G401.6 (cell line): ENCODE measurements around the gene HAT1.

ENCODE experiments used
- FAIRE-seq: peaks from 2 replicates; lab custom pipeline; 2012; peaks lifted over from hg19 to GRCh38; lab: Jason Lieb, UNC

Gene HAT1

GRCh38 chr2:171919453-171919852 is 2.8 kb upstream of the HAT1 start:
- FAIRE-seq = no peak

DNA sequence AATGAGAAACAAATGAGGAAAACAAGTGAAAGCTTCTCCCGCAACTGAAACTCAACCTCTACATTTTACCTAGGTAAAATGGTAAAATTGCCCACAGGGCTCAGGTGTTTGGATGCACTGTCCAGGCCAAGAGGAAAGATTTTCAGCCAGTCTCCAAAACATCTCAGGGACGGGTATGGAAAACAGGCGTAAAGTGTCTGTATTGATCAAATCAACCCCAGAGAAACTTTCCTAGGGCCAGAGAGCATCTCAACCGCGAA is 361 bp upstream of the HAT1 start:
- no peak for FAIRE-seq

DNA sequence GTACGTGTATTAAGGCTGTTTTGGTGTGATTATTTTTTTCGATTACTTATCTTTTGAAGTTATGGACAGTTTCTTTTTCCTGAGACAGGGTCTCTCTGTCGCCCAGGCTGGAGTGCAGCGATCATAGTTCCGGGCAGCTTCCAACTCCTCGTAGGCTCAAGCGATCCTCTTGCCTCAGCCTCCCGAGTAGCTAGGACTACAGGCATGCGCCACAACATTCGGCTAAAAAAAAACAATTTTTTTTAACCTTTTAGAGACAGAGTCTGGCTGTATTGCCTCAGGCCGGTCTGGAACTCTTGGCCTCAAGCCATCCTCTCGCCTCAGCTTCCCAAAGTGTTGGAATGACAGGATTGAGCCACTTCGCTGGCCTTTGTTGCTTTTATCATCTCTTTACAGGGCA is 945 bp downstream of the HAT1 start:
- no peak for FAIRE-seq

DNA sequence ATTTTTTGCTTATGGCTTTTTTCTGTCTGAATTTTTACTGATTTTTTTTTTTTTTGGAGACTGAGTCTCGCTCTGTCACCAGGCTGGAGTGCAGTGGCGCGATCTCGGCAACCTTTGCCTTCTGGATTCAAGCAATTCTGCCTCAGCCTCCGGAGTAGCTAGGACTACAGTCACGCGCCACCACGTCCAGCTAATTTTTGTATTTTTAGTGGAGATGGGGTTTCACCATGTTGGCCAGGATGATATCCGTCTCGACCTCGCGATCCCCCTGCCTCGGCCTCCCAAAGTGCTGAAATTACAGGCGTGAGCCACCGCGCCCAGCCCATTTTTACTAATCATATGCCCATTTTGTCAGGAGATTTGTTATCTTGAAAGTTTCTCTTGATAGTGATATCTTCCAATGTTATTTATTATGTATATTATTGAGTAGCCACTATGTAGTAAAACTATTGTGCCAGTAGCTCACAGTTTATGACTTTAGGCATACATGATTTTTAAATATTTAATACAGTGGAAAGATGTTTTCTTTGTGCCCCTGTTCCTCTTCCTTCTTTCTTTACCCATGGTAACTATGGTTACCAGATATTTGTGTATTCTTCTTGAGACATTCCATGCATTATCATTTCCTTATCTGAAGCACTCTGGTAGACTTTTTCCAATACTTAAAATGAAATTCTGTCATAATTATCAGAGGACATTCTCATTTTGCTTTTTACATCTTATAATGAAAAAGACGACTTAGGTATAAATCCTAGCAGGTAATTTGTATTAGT is 2.1 kb downstream of the HAT1 start:
- FAIRE-seq = no peak

DNA sequence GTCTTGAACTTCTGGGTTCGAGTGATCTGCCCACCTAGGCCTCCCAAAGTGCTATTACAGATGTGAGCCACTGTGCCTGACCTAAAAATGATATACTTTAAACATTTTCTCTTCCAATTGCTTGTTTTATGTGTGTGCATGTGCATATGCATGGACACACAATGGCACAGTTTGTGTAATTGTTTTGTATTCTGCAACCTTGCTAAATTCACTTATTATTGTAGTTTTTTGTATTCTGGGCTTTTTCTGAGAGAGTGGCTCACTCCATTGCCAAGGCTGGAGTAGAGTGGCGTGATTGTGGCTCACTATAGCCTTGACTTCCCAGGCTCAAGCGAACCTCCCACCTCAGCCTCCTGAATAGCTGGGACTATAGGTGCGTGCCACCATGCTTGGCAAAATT is 8.1 kb downstream of the HAT1 start:
- no peak for FAIRE-seq

- no peak for FAIRE-seq
These were observed 16.9 kb downstream of the HAT1 start for GRCh38 chr2:171939058-171939742.

GRCh38 chr2:171939743-171940071 is 17.4 kb downstream of the HAT1 start:
- FAIRE-seq = no peak

GRCh38 chr2:171941316-171941699 is 19.0 kb downstream of the HAT1 start:
- FAIRE-seq = no peak

GRCh38 chr2:171943869-171944268 is 21.6 kb downstream of the HAT1 start:
- no peak for FAIRE-seq

GRCh38 chr2:171952276-171952675 is 30.0 kb downstream of the HAT1 start:
- no peak for FAIRE-seq

DNA sequence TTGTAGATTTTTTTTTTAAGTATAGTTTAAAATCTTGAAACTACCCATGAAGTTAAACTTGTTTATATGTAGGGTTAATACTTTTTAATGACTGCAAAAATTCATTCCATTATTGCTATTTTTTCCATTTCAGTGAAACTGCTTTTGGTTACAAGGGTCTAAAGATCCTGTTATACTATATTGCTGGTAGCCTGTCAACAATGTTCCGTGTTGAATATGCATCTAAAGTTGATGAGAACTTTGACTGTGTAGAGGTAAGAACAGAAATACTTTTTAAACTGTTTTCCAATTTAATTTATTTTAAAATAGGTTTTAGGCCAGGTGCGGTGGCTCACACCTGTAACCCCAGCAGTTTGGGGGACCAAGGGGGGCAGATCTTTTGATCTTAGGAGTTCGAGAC is 30.5 kb downstream of the HAT1 start:
- FAIRE-seq = no peak

DNA sequence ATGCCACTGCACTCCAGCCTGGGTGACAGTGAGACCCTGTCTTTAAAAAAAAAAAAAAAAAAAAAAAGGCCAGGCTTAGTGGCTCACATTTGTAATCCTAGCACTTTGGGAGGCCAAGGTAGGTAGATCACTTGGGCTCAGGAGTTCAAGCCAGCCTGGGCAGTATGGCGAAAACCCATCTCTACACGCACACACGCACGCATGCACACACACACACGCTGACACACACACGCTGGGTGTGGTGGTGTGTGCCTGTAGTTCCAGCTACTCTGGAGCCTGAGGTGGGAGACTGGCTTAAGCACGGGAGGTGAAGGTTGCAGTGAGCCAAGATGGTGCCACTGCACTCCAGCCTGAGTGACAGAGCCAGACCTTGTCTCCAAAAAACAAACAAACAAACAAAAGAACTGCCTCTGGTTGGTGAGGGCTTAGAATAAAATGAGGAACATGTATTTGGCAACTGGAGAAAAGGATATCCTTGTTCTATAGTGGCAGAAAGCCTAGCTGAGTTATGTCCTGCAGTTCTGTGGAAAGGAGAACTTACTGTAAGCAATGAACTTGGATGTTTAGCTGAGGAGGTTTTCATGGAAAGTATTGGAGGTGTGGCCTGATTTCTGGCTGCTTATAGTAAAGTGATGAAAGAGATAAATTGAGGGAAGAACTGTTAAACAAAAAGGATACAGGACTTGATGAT is 34.0 kb downstream of the HAT1 start:
- no peak for FAIRE-seq

DNA sequence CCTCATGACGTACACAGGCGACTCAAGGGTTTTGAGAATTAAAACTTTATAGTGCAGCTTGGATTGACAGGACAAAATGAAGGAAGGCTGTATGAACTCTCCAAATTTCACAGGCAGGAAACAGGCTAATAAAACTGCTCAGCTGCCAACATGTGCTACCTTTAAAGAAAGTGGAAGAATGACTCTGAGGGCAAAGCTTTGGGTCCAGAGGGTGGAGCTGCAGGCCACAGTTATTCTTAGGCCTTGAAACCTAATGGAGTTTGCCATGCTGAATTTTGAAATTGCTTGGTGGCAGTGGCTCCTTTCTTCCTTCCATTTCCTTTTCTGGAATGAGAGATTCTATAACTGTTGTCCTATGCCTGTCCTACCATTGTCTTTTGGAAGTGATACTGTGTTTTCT is 34.8 kb downstream of the HAT1 start:
- FAIRE-seq = peak; percentile 82

GRCh38 chr2:171958475-171958874 is 36.2 kb downstream of the HAT1 start:
- FAIRE-seq = peak; percentile 54

GRCh38 chr2:171959998-171960397 is 37.7 kb downstream of the HAT1 start:
- FAIRE-seq = peak; percentile 25

DNA sequence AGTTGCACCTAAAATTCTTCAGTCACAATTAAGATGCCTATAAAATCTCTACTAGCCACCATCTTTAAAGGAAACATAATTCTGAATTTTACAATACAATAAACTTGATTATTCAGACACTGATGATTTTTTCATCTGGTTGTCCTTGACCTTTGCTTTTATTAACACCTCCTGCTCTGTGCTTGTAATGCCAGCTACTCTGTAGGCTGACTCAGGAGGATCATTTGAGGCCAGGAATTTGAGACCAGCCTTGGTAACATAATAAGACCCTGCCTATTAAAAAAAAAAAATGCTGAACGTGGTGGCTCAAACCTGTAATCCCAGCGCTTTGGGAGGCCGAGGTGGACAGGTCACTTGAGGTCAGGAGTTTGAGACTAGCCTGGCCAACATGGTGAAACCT is 38.3 kb downstream of the HAT1 start:
- no peak for FAIRE-seq

- FAIRE-seq = peak; percentile 84
These were observed 40.9 kb downstream of the HAT1 start for GRCh38 chr2:171963198-171963597.

DNA sequence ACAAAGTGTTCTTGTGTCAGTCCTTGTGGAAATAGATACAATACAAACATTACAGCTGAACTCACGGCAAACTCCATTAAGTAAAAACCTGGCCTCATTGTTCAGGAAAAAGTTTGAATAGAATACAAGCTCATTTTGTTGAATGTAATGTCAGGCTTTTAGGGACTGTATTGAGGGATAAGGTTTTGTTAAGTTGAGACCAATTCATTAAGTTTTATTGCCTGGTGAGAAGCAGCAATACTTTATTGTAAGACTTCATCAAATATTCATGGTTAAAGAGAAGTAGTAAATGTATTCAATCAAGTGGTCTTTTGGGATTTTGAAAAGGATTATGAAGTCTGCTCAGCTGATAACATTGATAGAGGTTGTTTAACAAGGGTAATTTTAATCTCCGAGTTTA is 42.0 kb downstream of the HAT1 start:
- peak; percentile 78 for FAIRE-seq

DNA sequence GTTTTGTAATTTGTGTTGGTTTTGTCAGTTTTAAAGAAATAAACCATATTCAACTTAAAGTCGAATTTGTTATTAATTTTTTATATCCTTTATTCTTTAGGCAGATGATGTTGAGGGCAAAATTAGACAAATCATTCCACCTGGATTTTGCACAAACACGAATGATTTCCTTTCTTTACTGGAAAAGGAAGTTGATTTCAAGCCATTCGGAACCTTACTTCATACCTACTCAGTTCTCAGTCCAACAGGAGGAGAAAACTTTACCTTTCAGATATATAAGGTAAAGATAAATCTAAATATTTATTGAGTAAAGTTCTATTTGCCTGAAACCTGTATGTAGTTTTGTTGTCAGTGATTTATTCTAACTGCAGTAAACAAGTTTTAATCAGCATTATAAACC is 43.0 kb downstream of the HAT1 start:
- peak; percentile 33 for FAIRE-seq

DNA sequence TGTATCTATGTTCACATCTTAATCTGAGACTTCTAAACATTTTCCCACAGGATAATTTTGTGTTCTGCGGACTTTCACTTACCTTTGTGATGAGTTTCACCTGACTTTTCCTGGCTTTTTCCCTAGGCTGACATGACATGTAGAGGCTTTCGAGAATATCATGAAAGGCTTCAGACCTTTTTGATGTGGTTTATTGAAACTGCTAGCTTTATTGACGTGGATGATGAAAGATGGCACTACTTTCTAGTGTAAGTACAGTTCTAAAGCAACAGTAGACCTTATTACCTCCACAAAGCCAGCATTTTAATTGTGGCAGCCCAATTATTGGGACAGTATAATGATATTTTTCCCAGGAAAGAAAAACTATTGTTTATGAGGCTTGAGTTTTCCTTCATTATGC is 43.4 kb downstream of the HAT1 start:
- FAIRE-seq = no peak

DNA sequence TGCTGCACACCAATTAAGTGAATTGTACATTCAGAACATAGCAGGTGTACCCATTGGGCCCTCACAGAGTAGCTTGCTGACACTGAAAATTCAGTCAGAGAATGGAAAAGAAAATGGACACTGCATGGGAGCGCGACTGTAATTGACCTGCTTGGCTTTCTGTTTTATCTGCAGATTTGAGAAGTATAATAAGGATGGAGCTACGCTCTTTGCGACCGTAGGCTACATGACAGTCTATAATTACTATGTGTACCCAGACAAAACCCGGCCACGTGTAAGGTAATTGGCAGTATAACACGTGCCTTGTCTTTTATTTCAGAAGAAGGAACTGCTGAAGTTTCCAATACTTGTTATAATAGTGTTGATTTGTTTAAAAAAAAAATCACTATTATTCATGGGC is 44.0 kb downstream of the HAT1 start:
- FAIRE-seq = no peak

DNA sequence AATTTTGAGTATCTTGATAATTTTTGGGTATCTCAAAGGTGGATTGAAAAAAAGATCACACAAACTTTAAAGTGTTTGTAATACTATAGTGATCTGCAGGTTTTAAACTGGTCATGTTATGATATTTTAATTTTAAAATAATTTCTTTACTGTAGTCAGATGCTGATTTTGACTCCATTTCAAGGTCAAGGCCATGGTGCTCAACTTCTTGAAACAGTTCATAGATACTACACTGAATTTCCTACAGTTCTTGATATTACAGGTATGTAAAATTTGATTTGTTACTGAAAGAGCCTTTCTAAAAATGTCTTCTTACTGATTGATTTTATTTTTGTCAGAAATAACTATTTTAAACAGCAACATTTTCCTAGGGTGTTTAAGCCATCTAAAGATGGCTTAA is 44.4 kb downstream of the HAT1 start:
- FAIRE-seq = peak; percentile 28

DNA sequence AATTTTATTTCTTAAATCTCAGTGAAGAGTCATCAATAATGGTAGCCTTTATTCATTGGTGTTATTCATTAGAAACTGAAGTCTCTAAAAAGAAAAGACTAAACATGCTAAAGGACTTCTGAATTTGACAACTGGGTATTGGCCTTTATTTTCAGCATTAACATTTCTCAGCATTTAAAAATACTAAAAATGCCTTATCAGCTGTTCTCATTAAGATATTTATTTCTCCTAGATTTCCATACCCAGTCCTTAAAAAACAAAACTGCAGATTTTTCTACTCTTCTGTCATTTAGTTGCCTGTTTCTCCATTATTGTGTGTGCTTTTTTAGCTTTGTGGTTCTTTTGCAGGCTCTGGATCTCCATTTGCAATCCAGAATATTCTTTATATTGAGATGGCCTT is 46.2 kb downstream of the HAT1 start:
- FAIRE-seq = no peak
